AG09319 (cell line): ENCODE data around the gene CDHR4.

Experiments
- DNase-seq: peaks from one replicate; pipeline ENCODE4 v3.0.0-alpha.2; 2010; ENCODE audit warnings: low read depth; ENCODE audit errors: extremely low read depth
- CTCF ChIP-seq: IDR thresholded peaks from 2 replicates; pipeline ENCODE4 v1.5.1; 2011; ENCODE audit warnings: low read depth, mild to moderate bottlenecking, inconsistent platforms, low read length, moderate library complexity

The CDHR4 gene

GRCh38 chr3:49807431-49808114 lies 7.9 kb upstream of the CDHR4 start:
- no peak for TF ChIP-seq CTCF
- no peak for DNase-seq

GRCh38 chr3:49806850-49807249 lies 7.2 kb upstream of the CDHR4 start:
- no peak for DNase-seq
- TF ChIP-seq CTCF, result no peak

GRCh38 chr3:49805897-49806701 lies 6.4 kb upstream of the CDHR4 start:
- TF ChIP-seq CTCF, result no peak
- no peak for DNase-seq

- peak; percentile 89 for DNase-seq
- TF ChIP-seq CTCF, result no peak
These were observed 5.7 kb upstream of the CDHR4 start for GRCh38 chr3:49805367-49805782.

- TF ChIP-seq CTCF, result no peak
- no peak for DNase-seq
These were observed 4.7 kb upstream of the CDHR4 start for GRCh38 chr3:49804141-49805041.

- DNase-seq, result peak; percentile 46
- TF ChIP-seq CTCF, result no peak
These were observed 3.9 kb upstream of the CDHR4 start for GRCh38 chr3:49803465-49804140.
